ENCODE results near the gene MEF2B.
A peak's percentile ranks its signal among the peaks of the same experiment; 100 is the strongest.
"Not testable (repeated sequence)": the region's sequence is repeated elsewhere in the genome, so short reads cannot be mapped to it uniquely, and the experiment has no call there.

Gene MEF2B

DNA sequence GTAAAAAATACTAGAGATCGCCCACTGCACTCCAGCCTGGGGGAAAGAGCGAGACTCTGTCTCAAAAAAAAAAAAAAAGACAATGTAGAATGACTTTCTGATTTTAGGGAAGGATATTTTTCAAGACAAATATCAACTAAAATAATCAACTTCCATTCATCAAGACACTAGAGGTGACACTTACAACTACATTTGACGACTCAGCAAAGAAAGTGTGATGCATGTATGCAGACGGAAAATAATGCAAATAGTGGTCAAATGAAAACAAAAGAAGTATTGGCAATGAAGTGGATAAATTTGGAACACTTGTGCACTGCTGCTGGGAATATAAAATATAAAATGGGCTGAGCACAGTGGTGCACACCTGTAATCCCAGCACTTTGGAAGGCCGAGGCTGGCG lies 44.0 kb downstream of the MEF2B start:
- no peak for DNase-seq (ENCODE audit: low read depth in 2 of 2)

GRCh38 chr19:19123386-19123785 lies 46.7 kb downstream of the MEF2B start:
- DNase-seq (ENCODE audit: low read depth in 2 of 2): no peak

GRCh38 chr19:19122902-19123301 lies 47.2 kb downstream of the MEF2B start:
- no peak for DNase-seq (ENCODE audit: low read depth in 2 of 2)

- no peak for DNase-seq (ENCODE audit: low read depth in 2 of 2)
Observed at GRCh38 chr19:19121371-19121770, 48.7 kb downstream of the MEF2B start.

- peak; percentile 66 to 67 for DNase-seq (ENCODE audit: low read depth in 2 of 2)
Observed at GRCh38 chr19:19120308-19121231, 49.5 kb downstream of the MEF2B start.

- no peak for DNase-seq (ENCODE audit: low read depth in 2 of 2)
Observed at GRCh38 chr19:19119325-19120237, 50.5 kb downstream of the MEF2B start.

GRCh38 chr19:19115954-19116353 lies 54.1 kb downstream of the MEF2B start:
- no peak for DNase-seq (ENCODE audit: low read depth in 2 of 2)

- DNase-seq (ENCODE audit: low read depth in 2 of 2): peak; percentile 13 to 18
Observed at GRCh38 chr19:19113040-19113626, 56.9 kb downstream of the MEF2B start.

- DNase-seq (ENCODE audit: low read depth in 2 of 2): no peak
Observed at GRCh38 chr19:19111967-19112580, 58.0 kb downstream of the MEF2B start.

GRCh38 chr19:19111136-19111835 lies 58.8 kb downstream of the MEF2B start:
- DNase-seq (ENCODE audit: low read depth in 2 of 2): no peak

DNA sequence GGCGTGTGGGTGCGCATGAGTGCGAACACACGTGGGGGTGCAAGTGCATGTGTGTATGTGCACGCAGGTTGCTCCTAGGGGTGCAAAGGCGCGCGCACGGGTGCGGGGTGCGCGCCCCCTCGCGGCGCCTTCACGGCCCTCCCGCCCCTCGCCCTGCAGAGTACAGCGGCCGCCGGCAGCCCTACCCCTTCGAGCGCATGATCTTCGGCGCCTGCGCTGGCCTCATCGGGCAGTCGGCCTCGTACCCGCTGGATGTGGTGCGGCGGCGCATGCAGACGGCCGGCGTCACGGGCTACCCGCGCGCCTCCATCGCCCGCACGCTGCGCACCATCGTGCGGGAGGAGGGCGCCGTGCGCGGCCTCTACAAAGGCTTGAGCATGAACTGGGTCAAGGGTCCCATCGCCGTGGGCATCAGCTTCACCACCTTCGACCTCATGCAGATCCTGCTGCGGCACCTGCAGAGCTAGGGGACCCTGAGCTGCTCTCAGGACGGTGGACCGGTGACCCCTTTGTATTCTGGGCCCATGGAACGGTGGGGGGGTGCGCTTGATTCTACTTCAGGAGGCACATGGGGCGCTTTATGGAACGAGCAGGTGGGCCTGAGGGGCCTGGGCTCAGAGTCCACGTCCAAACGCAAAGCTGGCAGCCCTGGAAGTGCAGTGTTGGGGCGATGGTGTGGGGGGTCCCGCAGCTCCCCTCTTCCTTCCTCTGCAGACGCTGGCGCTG lies 59.5 kb downstream of the MEF2B start:
- no peak for DNase-seq (ENCODE audit: low read depth in 2 of 2)

DNA sequence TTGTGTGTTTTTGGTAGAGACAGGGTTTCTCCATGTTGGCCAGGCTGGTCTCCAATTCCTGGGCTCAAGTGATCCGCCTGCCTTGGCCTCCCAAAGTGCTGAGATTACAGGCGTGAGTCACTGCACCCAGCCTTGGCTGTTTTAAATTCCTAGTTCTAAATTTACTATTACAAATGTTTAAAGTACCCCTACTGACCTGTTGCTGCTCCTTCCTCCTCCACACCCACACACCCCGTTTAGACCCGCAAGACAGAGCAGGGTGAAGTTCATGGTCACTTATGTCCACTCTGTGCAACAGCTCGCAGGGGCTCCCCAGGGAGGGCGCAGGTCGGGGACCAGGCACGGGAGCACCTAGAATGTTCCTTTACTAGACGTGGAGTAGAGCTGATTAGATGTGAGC lies 60.5 kb downstream of the MEF2B start:
- DNase-seq (ENCODE audit: low read depth in 2 of 2): no peak

GRCh38 chr19:19107654-19108053 lies 62.4 kb downstream of the MEF2B start:
- DNase-seq (ENCODE audit: low read depth in 2 of 2): no peak

- not testable (repeated sequence) for DNase-seq (ENCODE audit: low read depth in 2 of 2)
Observed at GRCh38 chr19:19106938-19107337, 63.1 kb downstream of the MEF2B start.

GRCh38 chr19:19106056-19106551 lies 64.0 kb downstream of the MEF2B start:
- no peak for DNase-seq (ENCODE audit: low read depth in 2 of 2)

- DNase-seq (ENCODE audit: low read depth in 2 of 2): peak; percentile 19 to 25
Observed at GRCh38 chr19:19105365-19106055, 64.6 kb downstream of the MEF2B start.

- DNase-seq (ENCODE audit: low read depth in 2 of 2): no peak
Observed at GRCh38 chr19:19103167-19103566, 66.9 kb downstream of the MEF2B start.

DNA sequence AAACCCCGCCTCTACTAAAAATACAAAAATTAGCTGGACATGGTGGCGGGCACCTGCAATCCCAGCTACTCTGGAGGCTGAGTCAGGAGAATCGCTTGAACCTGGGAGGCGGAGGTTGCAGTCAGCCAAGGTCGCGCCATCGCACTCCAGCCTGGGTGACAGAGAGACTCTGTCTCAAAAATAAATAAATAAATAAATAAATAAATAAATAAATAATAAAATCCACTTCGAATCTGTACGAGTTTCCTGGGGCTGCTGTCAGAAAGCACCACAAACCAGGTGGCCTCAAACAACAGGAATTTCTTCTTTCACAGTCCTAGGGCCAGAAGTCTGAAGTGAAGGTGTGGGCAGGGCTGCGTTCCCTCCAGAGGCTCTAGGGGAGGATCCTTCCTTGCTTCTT lies 67.5 kb downstream of the MEF2B start:
- DNase-seq (ENCODE audit: low read depth in 2 of 2): not testable (repeated sequence)

- no peak for DNase-seq (ENCODE audit: low read depth in 2 of 2)
Observed at GRCh38 chr19:19101540-19101939, 68.5 kb downstream of the MEF2B start.
